Fibroblast of lung (primary cell): ENCODE data around the gene ERRFI1. TPM values are rescaled to one million over a fixed set of nuclear protein-coding genes. Genes with fewer than 3 reads are reported as not detected.
"Not testable (repeated sequence)": the region's sequence is repeated elsewhere in the genome, so short reads cannot be mapped to it uniquely, and the experiment has no call there.

ENCODE experiments used
- DNase-seq, 2 donors: peaks; one replicate each; pipeline versions ENCODE4 v3.0.0 to v3.0.0-alpha.2; 2010; ENCODE audit warnings: low read depth in 2 of 2
- H2AFZ ChIP-seq: 2 replicates; pipeline ENCODE4 v1.5.1; 2012; ENCODE audit warnings: low read length, control low read depth, inconsistent platforms
- H3K27ac ChIP-seq: 2 replicates; pipeline ENCODE4 v1.5.1; 2011; ENCODE audit warnings: low read length, control low read depth; ENCODE audit not compliant: insufficient read depth
- H3K27me3 ChIP-seq: 2 replicates; pipeline ENCODE4 v1.5.1; 2011; ENCODE audit warnings: mild to moderate bottlenecking, low read length; ENCODE audit not compliant: control insufficient read depth, insufficient read depth
- H3K36me3 ChIP-seq: 2 replicates; pipeline ENCODE4 v1.5.1; 2011; ENCODE audit warnings: low read length; ENCODE audit not compliant: control insufficient read depth, insufficient read depth
- H3K4me1 ChIP-seq: 2 replicates; pipeline ENCODE4 v1.5.1; 2011; ENCODE audit warnings: low read length; ENCODE audit not compliant: control insufficient read depth, insufficient read depth; ENCODE audit errors: extremely low read depth
- H3K4me2 ChIP-seq: 2 replicates; pipeline ENCODE4 v1.5.1; 2011; ENCODE audit warnings: low read length, control low read depth; ENCODE audit not compliant: insufficient read depth; ENCODE audit errors: extremely low read depth
- H3K4me3 ChIP-seq, 4 experiments: fragments of 200-600 bp in 1 of 4; sonication (generic) in 1 of 4; replicated peaks in 1 of 4; 2 replicates each; pipeline ENCODE4 v1.5.1; 2011 to 2016; ENCODE audit warnings: low read length in 4 of 4, low read depth in 3 of 4, mild to moderate bottlenecking in 3 of 4, control low read depth in 2 of 4, inconsistent platforms in 1 of 4, mixed read lengths in 1 of 4; ENCODE audit not compliant: insufficient read depth in 1 of 4; ENCODE audit errors: control extremely low read depth in 1 of 4
- H3K79me2 ChIP-seq: 2 replicates; pipeline ENCODE4 v1.5.1; 2012; ENCODE audit warnings: mild to moderate bottlenecking, low read length, inconsistent platforms; ENCODE audit not compliant: control insufficient read depth, insufficient read depth
- H3K9ac ChIP-seq: 2 replicates; pipeline ENCODE4 v1.5.1; 2011; ENCODE audit warnings: mild to moderate bottlenecking, low read length, control low read depth; ENCODE audit not compliant: insufficient read depth
- H3K9me3 ChIP-seq: 2 replicates; pipeline ENCODE4 v1.5.1; 2012; ENCODE audit warnings: low read depth, low read length; ENCODE audit not compliant: control insufficient read depth, insufficient read depth
- H4K20me1 ChIP-seq: 2 replicates; pipeline ENCODE4 v1.5.1; 2011; ENCODE audit warnings: low read length; ENCODE audit not compliant: control insufficient read depth, insufficient read depth; ENCODE audit errors: extremely low read depth
- EZH2 ChIP-seq: IDR thresholded peaks from 2 replicates; pipeline ENCODE4 v1.5.1; 2012; ENCODE audit warnings: low read length, control low read depth, mild to moderate bottlenecking; ENCODE audit errors: missing control alignments
- polyA plus RNA-seq, 2 donors: library from polyadenylated mRNA; depleted of rRNA in 1 of 2; stranded (reverse) in 1 of 2; unstranded in 1 of 2; fragments of >200 nt; gene quantifications; 2 replicates each; pipeline ENCODE4 v1.2.1, GENCODE V29; 2011 to 2012; ENCODE audit warnings: missing spikeins in 1 of 2
- total RNA-seq: library from RNA; depleted of rRNA; stranded (reverse); fragments of >200 nt; gene quantifications from 2 replicates; pipeline ENCODE4 v1.2.1, GENCODE V29; 2014
- TF ChIP-seq, protein P1 (sequence below), 2 donors: IDR thresholded peaks in 1 of 2; conservative IDR thresholded peaks in 1 of 2; 1 replicate in 1 of 2; 2 replicates in 1 of 2; pipeline ENCODE4 v1.5.1; 2011 to 2012; ENCODE audit warnings: low read length in 2 of 2, control low read depth in 1 of 2, inconsistent platforms in 1 of 2, low read depth in 1 of 2, mild to moderate bottlenecking in 1 of 2

ERRFI1 gene
- total and polyA plus RNA-seq, 2 donors (not counting 1 experiment from before 2014, with no cell fraction given) = 46.2 to 105 TPM

DNA sequence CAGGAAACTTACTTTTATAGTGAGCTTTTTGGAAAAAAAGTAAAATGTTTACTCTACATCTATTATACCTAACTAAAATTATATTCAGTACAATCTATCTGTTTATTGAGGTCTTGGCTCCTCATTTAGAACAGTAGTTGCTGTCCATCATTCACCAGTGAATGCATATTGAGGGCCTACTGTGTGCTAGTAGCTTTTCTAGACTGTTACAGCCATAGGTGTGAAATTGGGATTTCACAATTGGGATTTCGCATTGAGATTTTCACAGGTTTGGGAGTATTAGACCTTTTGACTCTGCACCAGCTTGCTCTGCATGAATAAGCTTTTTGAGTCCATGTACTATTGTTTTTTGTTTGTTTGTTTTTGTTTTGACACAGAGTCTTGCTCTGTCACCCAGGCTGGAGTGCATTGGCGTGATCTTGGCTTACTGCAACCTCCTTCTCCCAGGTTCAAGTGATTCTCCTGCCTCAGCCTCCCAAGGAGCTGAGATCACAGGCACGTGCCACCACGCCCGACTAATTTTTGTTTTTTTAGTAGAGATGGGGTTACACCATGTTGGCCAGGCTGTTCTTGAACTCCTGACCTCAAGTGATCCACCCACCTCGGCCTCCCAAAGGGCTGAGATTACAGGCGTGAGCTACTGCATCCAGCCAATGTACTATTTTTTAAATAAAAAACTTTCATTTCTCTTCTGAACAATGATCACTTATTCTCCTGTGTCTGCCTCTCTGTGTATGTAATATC, 47.2 kb upstream of the ERRFI1 start:
- H3K79me2 ChIP-seq = no peaks in the 10 kb centered on the region
- TF ChIP-seq, protein P1, sequence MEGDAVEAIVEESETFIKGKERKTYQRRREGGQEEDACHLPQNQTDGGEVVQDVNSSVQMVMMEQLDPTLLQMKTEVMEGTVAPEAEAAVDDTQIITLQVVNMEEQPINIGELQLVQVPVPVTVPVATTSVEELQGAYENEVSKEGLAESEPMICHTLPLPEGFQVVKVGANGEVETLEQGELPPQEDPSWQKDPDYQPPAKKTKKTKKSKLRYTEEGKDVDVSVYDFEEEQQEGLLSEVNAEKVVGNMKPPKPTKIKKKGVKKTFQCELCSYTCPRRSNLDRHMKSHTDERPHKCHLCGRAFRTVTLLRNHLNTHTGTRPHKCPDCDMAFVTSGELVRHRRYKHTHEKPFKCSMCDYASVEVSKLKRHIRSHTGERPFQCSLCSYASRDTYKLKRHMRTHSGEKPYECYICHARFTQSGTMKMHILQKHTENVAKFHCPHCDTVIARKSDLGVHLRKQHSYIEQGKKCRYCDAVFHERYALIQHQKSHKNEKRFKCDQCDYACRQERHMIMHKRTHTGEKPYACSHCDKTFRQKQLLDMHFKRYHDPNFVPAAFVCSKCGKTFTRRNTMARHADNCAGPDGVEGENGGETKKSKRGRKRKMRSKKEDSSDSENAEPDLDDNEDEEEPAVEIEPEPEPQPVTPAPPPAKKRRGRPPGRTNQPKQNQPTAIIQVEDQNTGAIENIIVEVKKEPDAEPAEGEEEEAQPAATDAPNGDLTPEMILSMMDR (conservative IDR thresholded peaks at IDR 0.05 in 1 of 2, IDR thresholded peaks at IDR 0.05 in 1 of 2; ENCODE audit: low read depth in 1 of 2, low read length in 2 of 2) = no peak
- TF ChIP-seq EZH2 = no peak

GRCh38 chr1:8070381-8070811, 44.3 kb upstream of the ERRFI1 start:
- DNase-seq = peak in 1 of 2 donors; percentile 27
- Histone ChIP-seq H3K36me3 (no peaks in the 10 kb centered on the region), H3K9ac (no peak overlapping the region), H3K27me3 (no peaks in the 10 kb centered on the region), H3K79me2 (no peaks in the 10 kb centered on the region), H3K9me3 (no peaks in the 10 kb centered on the region), H3K4me3 (no peak overlapping the region), H2AFZ (no peak overlapping the region), H4K20me1 (no peaks in the 10 kb centered on the region), H3K4me2 (no peak overlapping the region), H3K27ac (no peak overlapping the region), H3K4me1 (no peaks in the 10 kb centered on the region)
- TF ChIP-seq, protein P1 (conservative IDR thresholded peaks at IDR 0.05 in 1 of 2, IDR thresholded peaks at IDR 0.05 in 1 of 2; ENCODE audit: low read depth in 1 of 2, low read length in 2 of 2) = no peak
- no peak for TF ChIP-seq EZH2

More for the DNA sequence above, 47.2 kb upstream of the ERRFI1 start:
- Histone ChIP-seq H3K27me3 (no peaks in the 10 kb centered on the region), H3K4me1 (peaks cover 8% of the 10 kb centered on the region), H3K36me3 (no peaks in the 10 kb centered on the region), H3K9me3 (no peaks in the 10 kb centered on the region), H3K4me3 (no peak overlapping the region), H4K20me1 (no peaks in the 10 kb centered on the region), H3K9ac (no peak overlapping the region), H3K4me2 (no peak overlapping the region), H3K27ac (no peak overlapping the region), H2AFZ (no peak overlapping the region)
- DNase-seq = no peak

GRCh38 chr1:8069614-8070320, 43.7 kb upstream of the ERRFI1 start:
- H3K4me3 ChIP-seq, H3K4me1 ChIP-seq, H3K4me2 ChIP-seq, H2AFZ ChIP-seq, H3K36me3 ChIP-seq, H3K9ac ChIP-seq, H3K27me3 ChIP-seq, H3K27ac ChIP-seq, H4K20me1 ChIP-seq, H3K9me3 ChIP-seq, H3K79me2 ChIP-seq, DNase-seq: not testable (repeated sequence)
